ENCODE data around the gene KXD1.
"Not testable (repeated sequence)": the region's sequence is repeated elsewhere in the genome, so short reads cannot be mapped to it uniquely, and the experiment has no call there.

Gene KXD1

DNA sequence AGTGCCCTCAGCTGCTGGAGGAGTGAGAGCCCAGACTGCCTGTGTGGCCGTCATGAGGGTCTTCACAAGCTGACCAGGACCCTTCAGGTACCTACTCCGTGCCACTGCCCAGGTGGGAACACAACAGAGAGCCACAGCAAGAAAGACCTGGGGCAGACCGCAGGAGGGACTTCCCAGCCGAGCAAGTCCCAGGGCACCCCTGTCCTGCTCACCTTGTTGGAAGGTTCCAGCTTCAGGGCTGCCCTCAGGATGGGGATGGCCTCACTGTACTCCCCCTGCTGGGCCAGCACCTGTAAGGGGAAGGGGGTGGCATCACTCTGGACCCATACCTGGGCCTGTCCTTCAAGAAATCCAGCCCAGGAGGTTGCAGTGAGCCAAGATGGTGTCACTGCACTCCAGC lies 24.6 kb upstream of the KXD1 start:
- DNase-seq = no peak

DNA sequence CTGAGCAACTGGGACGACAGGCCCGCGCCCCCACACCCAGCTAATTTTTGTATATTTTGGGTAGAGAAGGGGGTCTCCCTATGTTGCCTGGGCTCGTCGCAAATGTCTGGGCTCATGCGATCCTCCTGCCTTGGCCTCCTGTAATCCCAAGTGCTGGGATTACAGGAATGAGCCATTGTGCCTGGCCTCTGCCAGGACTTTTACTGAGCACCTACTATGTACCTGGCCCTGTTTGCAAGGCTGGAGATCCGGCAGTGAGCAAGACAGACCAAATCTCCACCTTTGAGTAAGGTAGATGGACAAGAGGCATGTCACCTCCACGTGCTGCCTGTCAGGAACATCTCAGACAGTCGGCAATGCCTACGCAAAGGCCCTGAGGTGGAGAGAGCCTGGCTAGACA lies 21.2 kb upstream of the KXD1 start:
- DNase-seq = no peak

DNA sequence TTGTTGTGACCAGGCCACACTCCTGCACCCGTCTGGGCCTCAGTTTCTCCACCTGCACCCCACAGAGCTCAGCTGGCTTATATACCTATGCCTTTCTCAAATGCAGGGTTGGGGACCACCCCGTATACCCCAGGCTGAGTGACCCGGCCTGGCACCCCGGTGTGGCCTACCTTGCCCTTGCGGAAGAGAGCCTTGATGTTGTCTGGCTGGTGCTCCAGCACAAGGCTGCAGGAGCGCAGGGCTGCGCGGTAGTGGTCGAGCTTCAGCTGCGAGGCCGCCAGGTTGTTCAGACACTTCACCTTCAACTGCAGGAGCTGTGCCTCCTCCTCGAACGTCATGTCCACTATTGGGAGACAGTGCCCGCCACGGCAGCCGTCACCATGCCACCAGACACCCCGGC lies 20.2 kb upstream of the KXD1 start:
- DNase-seq = no peak

DNA sequence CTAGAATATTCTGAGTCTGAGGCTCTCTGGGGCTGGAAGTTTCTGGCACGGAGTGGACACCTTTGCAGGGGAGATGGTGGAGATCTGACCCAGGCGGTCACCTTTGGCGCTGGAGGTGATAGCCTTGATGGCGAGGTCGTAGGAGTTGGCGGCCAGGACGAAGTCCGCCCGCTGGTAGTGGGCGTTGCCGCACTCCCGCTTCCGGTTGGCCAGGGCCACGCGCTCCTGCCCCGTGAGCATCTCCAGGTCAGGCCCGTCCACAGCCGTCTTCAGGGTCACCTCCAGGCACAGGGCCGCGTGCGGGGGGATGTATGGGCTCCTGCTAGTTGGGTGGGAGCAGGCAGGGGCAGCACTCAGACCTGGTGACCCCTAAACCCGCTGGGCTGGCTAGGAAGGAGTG lies 19.6 kb upstream of the KXD1 start:
- no peak for DNase-seq

DNA sequence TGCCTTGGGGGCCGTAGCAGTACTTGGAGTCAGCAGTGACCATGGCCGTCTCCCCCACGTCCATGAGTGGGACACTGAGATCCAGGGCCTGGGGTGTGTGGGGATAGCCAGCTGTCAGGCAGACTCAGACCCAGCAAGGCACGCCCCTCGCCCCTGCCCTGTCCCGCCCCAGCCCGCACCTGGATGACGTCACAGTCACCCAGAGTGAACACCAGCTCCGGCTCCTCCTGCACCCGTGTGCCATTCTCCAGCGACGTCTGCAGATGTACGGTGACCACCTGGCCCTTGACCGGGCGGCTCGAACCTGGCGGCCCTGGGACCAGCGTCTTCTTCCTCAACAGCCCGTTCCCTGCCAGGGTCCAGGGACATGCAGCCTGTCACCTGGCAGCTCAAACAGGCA lies 18.3 kb upstream of the KXD1 start:
- DNase-seq = no peak

DNA sequence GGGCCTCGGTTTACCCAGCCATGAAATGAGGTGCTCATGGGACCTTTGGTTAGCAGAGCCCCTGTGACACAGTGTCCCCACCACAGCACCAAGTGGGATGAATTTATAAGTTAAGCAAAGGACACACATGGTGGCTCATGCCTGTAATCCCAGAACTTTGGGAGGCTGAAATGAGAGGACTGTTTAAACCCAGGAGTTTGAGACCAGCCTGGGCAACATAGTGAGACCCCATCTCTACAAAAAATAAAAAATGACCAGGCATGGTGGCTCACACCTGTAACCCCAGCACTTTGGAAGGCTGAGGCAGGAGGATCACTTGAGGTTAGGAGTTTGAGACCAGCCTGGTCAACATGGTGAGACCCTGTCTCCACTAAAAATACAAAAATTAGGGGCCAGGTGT lies 17.5 kb upstream of the KXD1 start:
- DNase-seq = not testable (repeated sequence)

DNA sequence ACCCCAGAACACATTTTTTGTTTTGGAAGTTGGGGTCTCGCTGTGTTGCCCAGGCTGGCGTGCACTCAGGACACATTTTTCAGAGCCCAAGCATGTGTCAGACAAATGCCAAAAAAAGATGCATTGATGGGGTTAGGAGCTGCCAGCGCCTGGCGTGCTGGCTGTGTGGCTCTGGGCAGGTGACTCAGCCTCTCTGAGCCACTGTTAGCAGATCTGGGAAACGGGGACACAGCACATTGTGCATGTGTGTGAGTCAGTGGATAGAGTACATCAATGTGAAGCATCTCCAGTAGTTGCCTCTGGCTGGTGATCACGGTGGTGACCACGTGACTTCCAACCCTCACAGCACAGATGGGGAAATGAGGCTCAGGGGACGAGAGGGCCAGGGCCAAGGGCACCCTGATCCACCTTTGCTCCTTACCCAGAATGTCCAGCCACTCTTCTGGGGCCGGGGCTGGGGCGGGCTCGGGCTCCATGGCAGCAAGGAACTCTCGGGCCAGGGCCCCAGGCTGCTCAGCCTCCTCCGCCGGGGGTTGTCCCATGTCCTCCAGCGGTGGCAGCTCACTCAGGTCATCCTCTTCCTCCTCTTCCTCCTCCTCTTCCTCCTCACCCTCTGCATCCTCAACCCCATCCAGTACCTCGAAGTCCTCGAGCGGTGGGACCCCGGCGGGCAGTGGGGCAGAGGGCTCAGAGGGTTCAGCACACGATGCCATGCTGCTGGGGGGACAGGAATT lies 16.2 kb upstream of the KXD1 start:
- DNase-seq = peak in 10 of 56 donors; percentile 0 to 28 (median 12)

DNA sequence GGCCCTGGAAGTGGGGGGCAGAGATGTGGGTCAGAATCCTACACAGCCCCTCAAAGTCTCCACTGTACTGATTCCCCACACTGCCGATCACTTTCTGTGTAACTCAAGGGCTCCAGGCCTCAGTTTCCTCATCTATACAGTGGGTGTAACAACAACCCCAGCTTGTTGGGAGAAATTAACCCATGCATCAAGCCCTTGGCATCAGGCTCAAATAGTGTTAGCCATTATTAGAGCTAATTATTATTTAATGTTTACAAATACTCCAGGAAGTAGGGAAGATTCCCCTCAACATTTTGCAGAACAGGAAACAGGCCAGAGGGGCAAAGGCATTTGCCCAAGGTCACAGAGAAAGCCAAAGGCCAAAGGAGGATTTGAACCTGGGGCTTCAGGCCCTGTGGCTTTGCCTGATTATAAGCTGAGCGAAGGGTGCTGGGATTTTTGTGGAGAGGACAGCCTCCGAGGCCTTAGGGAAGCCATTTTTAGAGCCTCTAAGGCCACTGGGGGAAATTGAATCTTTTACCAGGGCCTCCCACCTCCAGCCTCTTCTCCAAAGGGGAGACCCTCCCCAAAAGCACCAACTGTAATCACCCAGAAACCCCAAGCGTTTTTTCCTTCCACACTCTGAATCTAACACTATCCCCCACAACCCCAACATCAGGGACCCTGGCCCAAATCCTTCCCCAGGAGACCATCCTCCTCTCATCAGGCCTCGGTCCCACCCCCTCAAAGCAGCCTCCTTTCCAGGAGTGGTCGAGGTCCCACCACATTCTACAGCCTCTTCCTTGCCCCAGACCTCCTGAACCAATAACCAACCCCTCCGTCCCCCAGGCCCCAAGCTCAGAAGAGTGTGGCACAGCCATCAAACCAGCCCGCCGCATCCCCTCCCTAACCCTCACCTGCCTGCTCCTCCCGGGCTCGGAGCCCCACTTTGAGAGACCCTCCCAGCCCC lies 15.4 kb upstream of the KXD1 start:
- DNase-seq = peak in 1 of 56 donors; percentile 50

DNA sequence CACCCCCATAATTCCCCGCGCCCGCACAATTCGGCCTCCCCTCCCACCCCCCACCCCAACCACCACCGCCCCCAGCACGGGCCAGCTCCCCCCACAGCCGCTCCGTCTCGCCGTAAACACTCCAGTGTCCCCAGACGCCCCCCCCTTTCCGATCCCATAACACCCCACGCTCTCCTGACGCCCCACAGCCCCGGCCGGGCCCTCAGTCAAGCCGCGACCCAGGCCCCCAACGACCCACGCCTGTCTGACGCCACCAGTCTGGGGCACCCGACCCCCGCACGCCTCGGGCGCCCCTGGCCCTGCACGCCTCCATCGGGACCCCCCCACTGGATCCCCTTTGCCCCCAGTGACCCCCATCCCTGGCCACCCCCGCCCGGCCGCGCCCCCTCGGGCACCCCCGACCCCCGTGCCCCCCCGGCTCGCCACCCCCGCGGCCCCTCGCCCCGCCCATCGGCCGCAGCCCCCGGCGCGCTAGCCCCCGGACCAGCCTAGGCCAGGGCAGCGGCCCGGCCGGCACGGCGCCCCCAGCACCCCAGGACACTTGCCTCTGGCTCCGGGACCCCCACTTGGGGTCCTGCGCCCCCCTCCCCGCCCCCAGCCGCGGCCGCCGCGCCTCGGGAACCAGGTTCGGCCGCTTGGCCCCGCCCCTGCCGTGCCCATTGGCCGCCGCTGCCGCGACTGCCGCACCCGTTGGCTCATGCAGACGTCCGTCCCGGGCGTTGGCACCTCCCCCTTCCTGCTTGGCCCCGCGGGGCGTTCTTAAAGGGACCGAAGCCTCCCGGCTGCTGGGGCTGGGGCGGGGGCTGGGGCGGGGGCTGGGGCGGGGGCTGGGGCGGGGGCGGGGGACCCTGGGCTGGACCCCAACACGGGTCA lies 14.5 kb upstream of the KXD1 start, which contains the start of gene FKBP8:
Gene FKBP8 (minus strand): TSS at position 633 of the 873 bp plus-strand sequence. CDS start 1,603 bp downstream, outside the sequence.
- peak; percentile 48 to 94 (median 87) for DNase-seq

DNA sequence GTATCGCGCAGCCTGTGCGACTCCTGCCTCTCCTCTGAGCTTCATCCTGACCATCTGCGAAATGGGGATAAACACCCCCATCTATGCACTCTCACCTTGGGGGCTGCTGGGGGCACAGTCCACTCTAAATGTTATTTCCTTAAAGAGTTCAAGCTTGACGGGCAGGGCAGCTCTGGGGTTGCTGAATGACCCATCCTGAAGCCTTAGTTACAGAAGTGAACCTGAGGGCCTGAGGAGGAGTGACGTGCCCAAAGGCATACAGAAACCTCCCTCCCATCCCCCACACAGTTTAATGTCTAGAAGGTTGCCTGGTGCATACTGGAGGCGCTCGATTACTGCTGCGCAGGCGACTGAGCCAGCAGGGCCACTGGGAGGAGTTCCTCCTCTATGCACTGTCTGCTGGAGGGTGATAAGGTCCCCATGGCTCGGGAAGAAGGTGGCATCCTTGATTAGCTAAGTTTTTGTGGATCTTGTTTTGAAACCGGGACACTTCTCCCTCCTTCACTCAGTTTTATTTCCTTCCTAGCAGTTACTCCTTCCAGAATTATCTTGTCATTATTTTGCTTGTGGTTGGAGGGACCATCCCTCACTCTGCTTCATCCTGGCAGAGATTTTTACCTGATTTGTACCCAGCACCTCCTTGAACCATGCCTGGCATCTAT lies 13.7 kb upstream of the KXD1 start:
- peak in 27 of 56 donors; percentile 11 to 60 (median 32) for DNase-seq

DNA sequence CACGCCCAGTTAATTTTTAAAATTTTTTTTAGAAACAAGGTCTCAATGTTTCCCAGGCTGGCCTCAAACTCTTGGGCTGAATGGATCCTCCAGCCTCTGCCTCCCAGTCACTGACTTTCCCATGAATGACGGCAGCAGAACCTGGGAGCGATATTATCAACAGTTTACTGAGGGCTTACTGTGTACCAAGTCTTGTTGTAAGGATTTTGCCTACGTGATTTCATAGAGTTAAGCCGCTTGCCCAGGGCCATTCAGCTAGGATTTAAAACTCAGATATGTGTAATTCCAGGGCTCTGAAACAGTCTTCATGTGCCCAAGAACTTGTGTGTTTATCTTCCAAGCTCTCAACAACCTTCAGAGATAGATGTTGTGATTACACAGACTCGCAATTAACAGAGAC lies 6.0 kb upstream of the KXD1 start:
- no peak for DNase-seq

DNA sequence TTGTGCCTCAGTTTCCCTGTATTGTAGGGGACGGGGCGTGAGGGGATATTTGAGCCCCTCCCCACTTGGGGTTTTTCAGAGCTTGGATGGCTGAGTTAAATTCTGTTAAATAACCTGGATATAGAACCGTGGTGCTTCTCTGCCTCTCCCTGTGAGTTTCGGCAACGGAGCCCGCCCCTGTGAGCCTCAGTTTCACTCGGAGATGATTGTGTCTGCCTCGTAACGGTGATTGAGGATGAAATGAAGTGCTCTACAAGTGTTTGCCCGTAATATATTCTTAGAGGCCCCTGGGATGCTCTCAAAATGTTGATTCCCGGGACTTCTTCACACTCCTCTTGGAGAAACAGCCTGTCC lies 509 bp downstream of the KXD1 start:
- peak in 2 of 56 donors; percentile 13 to 46 for DNase-seq

DNA sequence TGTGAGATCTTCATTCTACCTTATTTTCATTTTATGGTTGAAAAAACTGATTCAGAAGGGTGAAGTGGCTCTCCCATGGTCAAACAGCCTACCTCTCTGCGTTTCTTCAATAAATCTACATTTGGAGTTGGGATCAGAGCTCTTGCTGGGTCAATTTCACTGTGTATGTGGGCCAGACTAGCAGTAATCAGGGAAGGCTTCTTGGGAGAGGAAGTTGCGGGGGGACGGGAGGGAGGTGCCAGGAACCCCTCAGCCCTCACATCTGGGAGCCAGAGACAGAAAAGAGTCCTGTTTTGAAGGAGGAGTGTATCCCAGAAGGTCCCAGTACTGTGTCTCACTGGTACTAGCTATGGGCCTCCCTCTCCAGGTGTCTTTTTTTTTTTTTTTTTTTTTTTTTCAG lies 934 bp downstream of the KXD1 start:
- no peak for DNase-seq

DNA sequence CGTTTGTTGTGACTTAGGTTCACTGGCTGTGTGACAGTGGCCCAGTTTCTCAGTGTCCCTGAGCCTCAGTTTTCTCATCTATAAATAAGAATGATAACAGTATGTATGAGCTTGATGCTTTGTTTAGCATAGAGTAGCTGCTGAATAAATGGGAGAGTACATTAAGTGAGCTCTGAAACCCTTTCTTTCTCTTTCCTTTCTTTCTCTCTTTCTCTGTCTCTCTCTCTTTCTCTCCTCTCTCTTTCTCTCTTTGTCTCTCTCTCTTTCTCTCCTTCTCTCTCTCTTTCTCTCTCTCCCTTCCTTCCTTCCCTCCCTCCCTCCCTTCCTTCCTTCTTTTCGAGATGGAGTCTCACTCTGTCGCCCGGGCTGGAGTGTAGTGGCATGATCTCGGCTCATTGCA lies 2.0 kb downstream of the KXD1 start:
- no peak for DNase-seq

DNA sequence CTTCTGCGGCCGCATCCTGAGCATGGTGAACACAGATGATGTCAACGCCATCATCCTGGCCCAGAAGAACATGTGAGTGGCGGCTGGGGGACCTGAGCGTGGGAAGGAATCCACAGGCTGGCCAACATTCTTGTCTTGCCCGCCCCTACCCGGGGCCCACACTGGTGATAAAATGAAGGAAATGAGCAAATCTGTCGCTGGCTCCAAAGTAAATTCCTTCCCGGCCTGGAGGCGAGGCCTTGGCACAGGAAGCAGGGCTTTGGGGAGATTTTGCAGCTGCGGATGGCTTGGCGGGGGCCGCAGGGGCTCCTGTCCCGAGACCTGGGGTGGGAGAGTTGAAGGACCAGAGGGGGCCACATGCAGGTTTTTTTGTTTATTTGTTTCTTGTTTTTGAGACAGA lies 4.4 kb downstream of the KXD1 start:
- no peak for DNase-seq

DNA sequence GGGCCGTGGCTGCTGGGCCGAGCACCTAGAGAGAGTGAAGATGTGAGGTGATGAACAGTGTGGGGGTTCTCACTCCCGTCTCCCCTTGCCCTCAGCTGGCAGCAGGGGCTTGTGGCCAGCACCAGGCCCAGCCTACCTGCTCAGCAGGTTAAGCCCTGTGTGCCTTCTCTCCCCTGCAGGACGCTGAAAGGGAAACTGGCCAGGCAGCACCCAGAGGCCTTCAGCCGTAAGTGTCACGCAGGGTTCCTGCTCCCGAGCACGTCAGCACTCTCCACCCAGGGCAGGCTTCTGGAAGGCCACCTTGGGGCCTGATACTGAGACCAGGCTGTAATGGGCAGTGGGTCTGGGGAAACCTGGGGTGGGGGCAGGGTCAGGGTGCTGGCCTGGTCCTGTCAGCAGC lies 9.3 kb downstream of the KXD1 start:
- DNase-seq = no peak

DNA sequence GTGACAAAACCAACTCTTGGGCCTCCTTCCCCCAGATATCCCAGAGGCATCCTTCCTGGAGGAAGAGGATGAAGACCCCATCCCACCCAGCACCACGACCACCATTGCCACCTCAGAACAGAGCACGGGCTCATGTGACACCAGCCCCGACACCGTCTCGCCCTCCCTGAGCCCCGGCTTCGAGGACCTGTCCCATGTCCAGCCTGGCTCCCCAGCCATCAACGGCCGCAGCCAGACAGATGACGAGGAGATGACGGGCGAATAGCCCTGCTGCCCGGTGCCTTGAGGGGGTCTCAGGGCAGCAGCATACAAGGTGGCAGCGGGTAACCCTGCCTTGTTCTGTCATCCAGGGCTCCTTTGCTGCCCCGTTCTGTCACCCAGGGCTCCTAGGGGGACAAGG lies 10.7 kb downstream of the KXD1 start:
- no peak for DNase-seq

DNA sequence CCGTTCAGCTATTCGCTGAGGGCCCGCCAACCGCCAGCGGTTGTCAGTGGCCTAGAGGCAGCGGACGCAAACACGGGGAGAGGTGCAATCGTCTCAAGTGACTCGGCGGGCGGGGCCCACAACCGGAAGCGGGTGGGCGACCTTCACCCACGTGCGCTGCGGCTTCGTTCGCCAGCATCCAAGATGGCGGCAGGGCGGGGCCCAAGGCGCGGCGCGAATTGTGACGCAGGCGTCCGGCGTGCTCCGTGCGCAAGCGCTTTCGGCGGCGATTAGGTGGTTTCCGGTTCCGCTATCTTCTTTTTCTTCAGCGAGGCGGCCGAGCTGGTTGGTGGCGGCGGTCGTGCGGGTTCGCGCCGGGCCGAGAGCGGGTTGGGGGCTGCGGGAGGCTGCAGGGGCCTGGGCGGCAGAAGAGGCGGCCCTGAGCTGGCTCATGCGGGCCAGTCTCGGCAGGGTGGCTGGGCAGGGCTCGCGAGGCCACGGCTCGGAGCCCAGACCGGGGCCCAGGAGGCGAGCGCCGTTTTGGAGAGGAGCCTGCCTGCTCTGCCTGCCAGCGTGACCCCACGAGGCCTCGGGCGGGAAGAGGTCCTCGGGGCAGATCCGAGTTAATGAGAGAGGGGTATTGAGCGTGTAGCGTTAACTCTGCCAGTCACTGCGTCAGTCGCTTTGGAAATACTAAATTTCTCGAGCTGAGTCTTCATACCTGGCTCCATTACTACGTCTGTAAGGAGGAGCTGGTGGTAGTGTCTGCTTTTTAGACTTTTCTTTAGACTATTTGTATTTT lies 14.1 kb downstream of the KXD1 start, which contains the start of gene UBA52:
Gene UBA52 (plus strand): TSS at position 294 of the 781 bp plus-strand sequence. CDS start 1,444 bp downstream, outside the sequence.
- peak; percentile 82 to 98 (median 94) for DNase-seq

DNA sequence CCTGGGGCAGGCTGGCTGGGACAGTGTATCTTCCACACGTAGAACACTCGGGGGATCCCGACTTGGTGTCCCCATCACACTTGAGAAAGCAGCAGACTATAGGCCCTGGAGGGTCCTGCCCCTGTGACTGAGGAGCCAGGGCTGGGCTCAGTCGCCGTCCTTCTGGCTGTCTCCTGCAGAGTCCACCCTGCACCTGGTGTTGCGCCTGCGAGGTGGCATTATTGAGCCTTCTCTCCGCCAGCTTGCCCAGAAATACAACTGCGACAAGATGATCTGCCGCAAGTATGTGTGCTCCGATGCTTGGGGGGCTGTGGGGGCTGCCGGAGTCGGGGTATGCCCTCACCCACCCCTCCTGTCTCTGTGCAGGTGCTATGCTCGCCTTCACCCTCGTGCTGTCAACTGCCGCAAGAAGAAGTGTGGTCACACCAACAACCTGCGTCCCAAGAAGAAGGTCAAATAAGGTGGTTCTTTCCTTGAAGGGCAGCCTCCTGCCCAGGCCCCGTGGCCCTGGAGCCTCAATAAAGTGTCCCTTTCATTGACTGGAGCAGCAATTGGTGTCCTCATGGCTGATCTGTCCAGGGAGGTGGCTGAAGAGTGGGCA lies 17.1 kb downstream of the KXD1 start:
- DNase-seq = no peak

DNA sequence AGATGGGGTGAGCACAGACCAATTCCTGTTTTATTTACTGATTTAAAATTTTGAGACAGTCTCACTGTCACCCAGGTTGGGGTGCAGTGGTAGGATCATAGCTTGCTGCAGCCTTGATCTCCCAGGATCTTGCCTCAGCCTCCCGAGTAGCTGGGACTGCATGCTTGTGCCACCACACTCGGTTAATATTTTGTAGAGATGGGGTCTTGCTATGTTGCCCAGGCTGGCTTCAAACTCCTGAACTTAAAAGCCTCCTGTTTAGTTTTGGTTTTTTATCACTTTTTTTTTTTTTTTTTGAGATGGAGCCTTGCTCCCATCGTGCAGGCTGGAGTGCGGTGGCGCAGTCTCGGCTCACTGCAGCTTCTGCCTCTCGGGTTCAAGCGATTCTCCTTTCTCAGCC lies 18.7 kb downstream of the KXD1 start:
- no peak for DNase-seq

Measured in nucleus accumbens (tissue), 56 donors.